ENCODE measurements around the gene RNF212. TPM values are rescaled to one million over a fixed set of nuclear protein-coding genes. Genes with fewer than 3 reads are reported as not detected.

RNF212 gene
- total RNA-seq, 1 experiment from 2014 or later: not detected

DNA sequence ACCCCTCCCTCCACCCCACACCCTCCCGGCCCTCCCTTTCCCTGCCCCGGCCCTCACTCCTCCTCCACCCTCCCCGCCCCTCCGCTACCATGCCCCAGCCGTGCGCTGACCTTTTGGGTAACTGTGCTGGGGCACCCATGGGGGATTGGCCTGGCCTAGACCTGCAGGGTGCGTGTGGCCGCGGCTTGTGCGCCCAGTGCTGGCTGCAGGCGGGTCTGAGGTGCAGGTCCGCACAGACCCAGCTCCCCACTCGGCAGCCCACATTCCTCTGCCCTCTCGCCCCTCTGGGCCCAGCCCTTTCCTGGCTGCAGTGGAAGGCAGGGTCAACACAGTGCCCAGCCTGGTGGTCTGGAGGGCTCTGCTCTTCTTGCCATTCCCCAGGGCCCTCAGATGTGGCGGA, 77.3 kb downstream of the RNF212 start:
- CTCF ChIA-PET: no interaction called here
- Mint-ChIP-seq H3K9me3 (ENCODE audit: unreplicated experiment) (no peaks in the 10 kb centered on the region), H3K27ac (ENCODE audit: unreplicated experiment) (no peak overlapping the region), H3K36me3 (ENCODE audit: insufficient read depth, unreplicated experiment) (no peaks in the 10 kb centered on the region), H3K27me3 (ENCODE audit: insufficient read depth, unreplicated experiment) (no peaks in the 10 kb centered on the region), H3K4me1 (ENCODE audit: low read depth, unreplicated experiment) (no peaks in the 10 kb centered on the region), H3K4me3 (ENCODE audit: unreplicated experiment) (no peak overlapping the region)
- TF ChIP-seq, protein P1, sequence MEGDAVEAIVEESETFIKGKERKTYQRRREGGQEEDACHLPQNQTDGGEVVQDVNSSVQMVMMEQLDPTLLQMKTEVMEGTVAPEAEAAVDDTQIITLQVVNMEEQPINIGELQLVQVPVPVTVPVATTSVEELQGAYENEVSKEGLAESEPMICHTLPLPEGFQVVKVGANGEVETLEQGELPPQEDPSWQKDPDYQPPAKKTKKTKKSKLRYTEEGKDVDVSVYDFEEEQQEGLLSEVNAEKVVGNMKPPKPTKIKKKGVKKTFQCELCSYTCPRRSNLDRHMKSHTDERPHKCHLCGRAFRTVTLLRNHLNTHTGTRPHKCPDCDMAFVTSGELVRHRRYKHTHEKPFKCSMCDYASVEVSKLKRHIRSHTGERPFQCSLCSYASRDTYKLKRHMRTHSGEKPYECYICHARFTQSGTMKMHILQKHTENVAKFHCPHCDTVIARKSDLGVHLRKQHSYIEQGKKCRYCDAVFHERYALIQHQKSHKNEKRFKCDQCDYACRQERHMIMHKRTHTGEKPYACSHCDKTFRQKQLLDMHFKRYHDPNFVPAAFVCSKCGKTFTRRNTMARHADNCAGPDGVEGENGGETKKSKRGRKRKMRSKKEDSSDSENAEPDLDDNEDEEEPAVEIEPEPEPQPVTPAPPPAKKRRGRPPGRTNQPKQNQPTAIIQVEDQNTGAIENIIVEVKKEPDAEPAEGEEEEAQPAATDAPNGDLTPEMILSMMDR (IDR thresholded peaks at IDR 0.05; ENCODE audit: insufficient read depth in 1 of 2, low read depth in 1 of 2, low read length in 1 of 2, severe bottlenecking in 1 of 2, unreplicated experiment in 1 of 2): no peak
- Histone ChIP-seq H3K9me3 (no peaks in the 10 kb centered on the region), H3K27me3 (replicated peaks; ENCODE audit: control insufficient read depth, insufficient read depth, low read length) (no peaks in the 10 kb centered on the region), H3K4me3 (ENCODE audit: low read depth, low read length) (no peak overlapping the region), H3K4me1 (no peaks in the 10 kb centered on the region), H3K36me3 (ENCODE audit: control insufficient read depth, insufficient read depth, low read length) (no peaks in the 10 kb centered on the region)
- no peak for DNase-seq
- POLR2A ChIA-PET: no interaction called here
- no TSS peak for BruUV-seq (replicated peaks)
- intact Hi-C loops (cut with micrococcal nuclease; ENCODE audit: unreplicated experiment): no loop called here

DNA sequence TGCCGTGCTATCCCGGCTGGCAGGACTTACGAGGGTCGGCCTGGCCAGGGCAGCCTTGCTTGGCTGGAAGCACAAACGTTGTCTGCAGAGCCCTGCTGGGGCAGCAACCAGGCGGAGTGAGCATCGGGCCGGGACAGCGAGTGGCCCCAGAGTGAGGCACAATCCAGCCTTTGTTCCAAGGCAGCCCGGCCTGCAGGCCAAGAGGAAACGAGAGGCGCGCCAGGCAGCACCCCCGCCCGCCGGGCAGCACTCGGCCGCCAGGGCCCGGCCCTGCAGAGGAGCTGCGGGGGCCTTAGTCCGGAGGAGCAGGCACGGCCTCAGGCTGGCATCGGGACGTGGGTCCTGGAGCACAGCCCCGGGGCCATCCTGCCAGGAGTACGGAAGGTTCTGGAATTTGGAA, 77.9 kb downstream of the RNF212 start:
- Histone ChIP-seq H3K27me3 (replicated peaks; ENCODE audit: control insufficient read depth, insufficient read depth, low read length) (no peaks in the 10 kb centered on the region), H3K4me3 (ENCODE audit: low read depth, low read length) (no peak overlapping the region), H3K4me1 (no peaks in the 10 kb centered on the region), H3K36me3 (ENCODE audit: control insufficient read depth, insufficient read depth, low read length) (no peaks in the 10 kb centered on the region), H3K9me3 (no peaks in the 10 kb centered on the region)
- no peak overlapping the region for H3K27ac Mint-ChIP-seq (ENCODE audit: unreplicated experiment)
- BruUV-seq (replicated peaks): no TSS peak
- ChIA-PET POLR2A (no interaction called here), CTCF (no interaction called here)
- no peaks in the 10 kb centered on the region for H3K4me1 Mint-ChIP-seq (ENCODE audit: low read depth, unreplicated experiment)
- no peak overlapping the region for H3K4me3 Mint-ChIP-seq (ENCODE audit: unreplicated experiment)
- H3K9me3 Mint-ChIP-seq (ENCODE audit: unreplicated experiment): no peaks in the 10 kb centered on the region
- no peaks in the 10 kb centered on the region for H3K27me3 Mint-ChIP-seq (ENCODE audit: insufficient read depth, unreplicated experiment)
- intact Hi-C loops (cut with micrococcal nuclease; ENCODE audit: unreplicated experiment): no loop called here
- DNase-seq: no peak
- TF ChIP-seq, protein P1 (IDR thresholded peaks at IDR 0.05; ENCODE audit: insufficient read depth in 1 of 2, low read depth in 1 of 2, low read length in 1 of 2, severe bottlenecking in 1 of 2, unreplicated experiment in 1 of 2): no peak
- no peaks in the 10 kb centered on the region for H3K36me3 Mint-ChIP-seq (ENCODE audit: insufficient read depth, unreplicated experiment)

DNA sequence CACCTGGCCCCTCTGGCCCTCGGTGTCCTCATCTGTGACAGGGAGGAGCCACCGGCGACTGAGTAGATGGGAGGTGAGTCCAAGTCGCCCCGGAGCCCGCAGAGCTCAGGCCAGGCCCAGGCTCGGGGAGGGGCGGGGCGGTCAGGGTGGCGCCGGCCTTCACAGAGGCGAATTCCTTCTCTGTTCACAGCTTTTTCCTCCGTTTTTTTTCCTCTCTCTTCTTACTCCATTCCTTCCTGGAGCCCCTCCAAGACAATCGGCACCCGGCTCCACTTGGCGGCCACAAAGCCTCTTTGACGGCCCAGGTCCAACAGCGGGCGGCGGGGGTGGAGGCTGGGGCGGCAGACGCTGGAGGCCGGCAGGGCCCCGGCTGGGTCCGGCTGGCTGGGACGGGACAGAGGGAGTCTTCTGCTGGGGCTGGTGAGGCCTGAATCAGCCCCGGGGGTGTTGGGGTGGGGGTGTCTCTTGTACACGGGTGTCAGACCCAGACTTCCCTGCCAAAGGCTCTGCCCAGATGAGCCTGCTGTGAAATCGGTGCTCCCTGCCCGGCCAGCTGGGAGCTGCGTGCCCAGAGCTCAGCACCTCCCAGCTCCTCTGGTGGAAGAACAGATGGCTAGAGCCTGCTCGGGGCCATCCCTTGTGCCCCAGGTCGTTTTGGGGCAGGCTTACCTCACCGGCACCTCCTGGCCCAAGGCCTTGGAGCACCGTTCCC, 79.4 kb downstream of the RNF212 start:
- TF ChIP-seq, protein P1 (IDR thresholded peaks at IDR 0.05; ENCODE audit: insufficient read depth in 1 of 2, low read depth in 1 of 2, low read length in 1 of 2, severe bottlenecking in 1 of 2, unreplicated experiment in 1 of 2): no peak
- Mint-ChIP-seq H3K27ac (ENCODE audit: unreplicated experiment) (no peak overlapping the region), H3K4me1 (ENCODE audit: low read depth, unreplicated experiment) (no peaks in the 10 kb centered on the region), H3K4me3 (ENCODE audit: unreplicated experiment) (no peak overlapping the region), H3K9me3 (ENCODE audit: unreplicated experiment) (no peaks in the 10 kb centered on the region), H3K27me3 (ENCODE audit: insufficient read depth, unreplicated experiment) (no peaks in the 10 kb centered on the region), H3K36me3 (ENCODE audit: insufficient read depth, unreplicated experiment) (peaks cover 10% of the 10 kb centered on the region)
- no TSS peak for BruUV-seq (replicated peaks)
- DNase-seq: no peak
- Histone ChIP-seq H3K9me3 (no peaks in the 10 kb centered on the region), H3K27me3 (replicated peaks; ENCODE audit: control insufficient read depth, insufficient read depth, low read length) (no peaks in the 10 kb centered on the region), H3K36me3 (ENCODE audit: control insufficient read depth, insufficient read depth, low read length) (no peaks in the 10 kb centered on the region), H3K4me1 (no peaks in the 10 kb centered on the region), H3K4me3 (ENCODE audit: low read depth, low read length) (no peak overlapping the region)
- CTCF ChIA-PET: no interaction called here
- intact Hi-C loops (cut with micrococcal nuclease; ENCODE audit: unreplicated experiment): no loop called here
- POLR2A ChIA-PET: no interaction called here
